ENCODE results near the gene UQCRC1.

GRCh38 chr3:48560648-48561018 lies 48.8 kb downstream of the UQCRC1 start:
- TF ChIP-seq POLR2A (IDR thresholded peaks at IDR 0.05) (no peak), CTCF (IDR thresholded peaks at IDR 0.05) (no peak)
